HEK293T (cell line): ENCODE measurements around the gene PITPNC1.
"Not testable (repeated sequence)": the region's sequence is repeated elsewhere in the genome, so short reads cannot be mapped to it uniquely, and the experiment has no call there.

ENCODE experiments used
- CTCF ChIA-PET: fragments of 350-600 bp; formaldehyde crosslinking; extraction: SDS; loops from one replicate; lab custom pipeline; 2021; ENCODE audit warnings: antibody characterized with exemption, inconsistent platforms; lab: Yijun Ruan, JAX
- POLR2A ChIA-PET: fragments of 350-600 bp; formaldehyde crosslinking; extraction: SDS; loops from one replicate; lab custom pipeline; 2020; ENCODE audit warnings: antibody characterized with exemption, inconsistent platforms; lab: Yijun Ruan, JAX
- DNase-seq: peaks from one replicate; pipeline ENCODE4 v3.0.0; 2012; ENCODE audit warnings: mixed read lengths; ENCODE audit errors: extremely low spot score
- ARNT ChIP-seq: fragments of 450-650 bp; IDR thresholded peaks from 2 replicates; pipeline ENCODE4 v1.6.1; 2017; ENCODE audit warnings: mild to moderate bottlenecking
- BHLHE40 ChIP-seq: fragments of 450-650 bp; IDR thresholded peaks from 2 replicates; pipeline ENCODE4 v1.6.1; 2016; ENCODE audit warnings: mild to moderate bottlenecking, moderate library complexity, borderline replicate concordance
- CTBP1 ChIP-seq: fragments of 450-650 bp; IDR thresholded peaks from 2 replicates; pipeline ENCODE4 v1.6.1; 2016; ENCODE audit warnings: borderline replicate concordance
- ELF4 ChIP-seq: fragments of 450-650 bp; IDR thresholded peaks from 2 replicates; pipeline ENCODE4 v1.6.1; 2017; ENCODE audit warnings: antibody characterized with exemption
- FOXA1 ChIP-seq: fragments of 450-650 bp; IDR thresholded peaks from 2 replicates; pipeline ENCODE4 v1.6.1; 2016; ENCODE audit warnings: mild to moderate bottlenecking
- FOXK2 ChIP-seq: fragments of 450-650 bp; IDR thresholded peaks from 2 replicates; pipeline ENCODE4 v1.6.1; 2016; ENCODE audit warnings: mild to moderate bottlenecking
- FOXM1 ChIP-seq: fragments of 450-650 bp; IDR thresholded peaks from 2 replicates; pipeline ENCODE4 v1.6.1; 2017; ENCODE audit warnings: mild to moderate bottlenecking, borderline replicate concordance
- HDGF ChIP-seq: fragments of 450-650 bp; IDR thresholded peaks from 2 replicates; pipeline ENCODE4 v1.6.1; 2017; ENCODE audit warnings: antibody characterized with exemption, borderline replicate concordance
- L3MBTL2 ChIP-seq: fragments of 450-650 bp; conservative IDR thresholded peaks from 2 replicates; pipeline ENCODE4 v1.6.1; 2016; ENCODE audit warnings: mild to moderate bottlenecking
- LEF1 ChIP-seq: fragments of 450-650 bp; IDR thresholded peaks from 2 replicates; pipeline ENCODE4 v1.6.1; 2017; ENCODE audit warnings: mild to moderate bottlenecking, borderline replicate concordance
- NFRKB ChIP-seq: fragments of 450-650 bp; IDR thresholded peaks from 2 replicates; pipeline ENCODE4 v1.6.1; 2016; ENCODE audit warnings: mild to moderate bottlenecking, moderate library complexity
- PKNOX1 ChIP-seq: fragments of 450-650 bp; IDR thresholded peaks from 2 replicates; pipeline ENCODE4 v1.6.1; 2016
- SP1 ChIP-seq: fragments of 450-650 bp; IDR thresholded peaks from 2 replicates; pipeline ENCODE4 v1.6.1; 2017
- SUZ12 ChIP-seq: fragments of 450-650 bp; IDR thresholded peaks from 2 replicates; pipeline ENCODE4 v1.6.1; 2016; ENCODE audit warnings: mild to moderate bottlenecking
- TARDBP ChIP-seq: fragments of 450-650 bp; IDR thresholded peaks from 2 replicates; pipeline ENCODE4 v1.6.1; 2016
- ZNF384 ChIP-seq: fragments of 450-650 bp; IDR thresholded peaks from 2 replicates; pipeline ENCODE4 v1.6.1; 2016

PITPNC1 gene

GRCh38 chr17:67470163-67470562 lies 93.1 kb downstream of the PITPNC1 start:
- no peak for DNase-seq
- TF ChIP-seq ZNF384 (no peak), LEF1 (no peak), SUZ12 (no peak), FOXK2 (no peak), HDGF (no peak), TARDBP (no peak), NFRKB (no peak), SP1 (no peak), ELF4 (no peak), PKNOX1 (no peak), ARNT (no peak), FOXM1 (no peak), FOXA1 (no peak)
- CTCF ChIA-PET = interaction anchor here (0.7 kb wide), 1 partner anchor 34 kb away, joined by 3 read pairs; no protein-coding TSS in a partner anchor
- POLR2A ChIA-PET = no interaction called here

GRCh38 chr17:67471118-67471517 lies 94.0 kb downstream of the PITPNC1 start:
- no peak for TF ChIP-seq L3MBTL2
- TF ChIP-seq FOXA1 = no peak
- TF ChIP-seq ARNT = no peak
- TF ChIP-seq BHLHE40 = no peak
- TF ChIP-seq ZNF384 = no peak
- no peak for TF ChIP-seq HDGF
- TF ChIP-seq SP1 = no peak
- no peak for TF ChIP-seq CTBP1
- TF ChIP-seq FOXM1 = no peak
- TF ChIP-seq ELF4 = no peak
- TF ChIP-seq SUZ12 = no peak
- TF ChIP-seq TARDBP = no peak
- no peak for TF ChIP-seq LEF1
- ChIA-PET CTCF (no interaction called here), POLR2A (no interaction called here)
- no peak for DNase-seq

- CTCF ChIA-PET = interaction anchor here (0.7 kb wide), 1 partner anchor 173 kb away, joined by 3 read pairs; no protein-coding TSS in a partner anchor
- DNase-seq, POLR2A ChIA-PET: not testable (repeated sequence)
These were observed 95.5 kb downstream of the PITPNC1 start for GRCh38 chr17:67472606-67473005.

GRCh38 chr17:67474081-67474661 lies 97.1 kb downstream of the PITPNC1 start:
- TF ChIP-seq PKNOX1 (no peak), ZNF384 (no peak), LEF1 (no peak)
- no peak for DNase-seq
- CTCF ChIA-PET = interaction anchor here (0.6 kb wide), 1 partner anchor 56 kb away, joined by 3 read pairs; no protein-coding TSS in a partner anchor
- POLR2A ChIA-PET = no interaction called here

- POLR2A ChIA-PET = no interaction called here
- DNase-seq = peak; percentile 55
- TF ChIP-seq SP1 (no peak), FOXK2 (no peak), BHLHE40 (no peak), NFRKB (no peak), L3MBTL2 (no peak), TARDBP (no peak), ZNF384 (no peak), ARNT (no peak), CTBP1 (no peak), PKNOX1 (no peak), FOXA1 (no peak), HDGF (no peak), SUZ12 (no peak)
- CTCF ChIA-PET = interaction anchor here (0.7 to 1.3 kb wide), 8 partner anchors 8 to 102 kb away, joined by 3 to 6 read pairs (median 4); no protein-coding TSS in a partner anchor
These were observed 98.3 kb downstream of the PITPNC1 start for GRCh38 chr17:67475161-67475937.

GRCh38 chr17:67476787-67477335 lies 99.8 kb downstream of the PITPNC1 start:
- no peak for DNase-seq
- CTCF ChIA-PET = no interaction called here
- no peak for TF ChIP-seq ARNT
- no peak for TF ChIP-seq FOXM1
- TF ChIP-seq HDGF = no peak
- TF ChIP-seq ZNF384 = no peak
- no peak for TF ChIP-seq FOXK2
- no peak for TF ChIP-seq SP1
- TF ChIP-seq ELF4 = no peak
- no peak for TF ChIP-seq L3MBTL2
- no peak for TF ChIP-seq SUZ12
- no peak for TF ChIP-seq LEF1
- no peak for TF ChIP-seq PKNOX1
- no peak for TF ChIP-seq CTBP1
- no peak for TF ChIP-seq FOXA1
- no peak for TF ChIP-seq BHLHE40
- POLR2A ChIA-PET = no interaction called here
